Epithelial cell of esophagus (primary cell): ENCODE measurements around the gene TPX2.
"Not testable (repeated sequence)": the region's sequence is repeated elsewhere in the genome, so short reads cannot be mapped to it uniquely, and the experiment has no call there.

ENCODE experiments used
- DNase-seq: peaks from one replicate; pipeline ENCODE4 v3.0.0; 2010; ENCODE audit warnings: low read depth
- H3K4me3 ChIP-seq: 2 replicates; pipeline ENCODE4 v1.5.1; 2011; ENCODE audit warnings: mild to moderate bottlenecking, low read length, control low read depth
- CTCF ChIP-seq: IDR thresholded peaks from 2 replicates; pipeline ENCODE4 v1.5.1; 2011; ENCODE audit warnings: low read depth, mild to moderate bottlenecking, low read length, control low read depth, inconsistent platforms; ENCODE audit not compliant: insufficient read depth; ENCODE audit errors: missing control alignments

Gene TPX2

GRCh38 chr20:31809661-31810060 is 70.6 kb downstream of the TPX2 start:
- DNase-seq: no peak
- TF ChIP-seq CTCF: no peak
- no peak overlapping the region for H3K4me3 ChIP-seq

GRCh38 chr20:31811198-31811597 is 72.1 kb downstream of the TPX2 start:
- TF ChIP-seq CTCF: no peak
- no peak for DNase-seq

GRCh38 chr20:31811796-31812728 is 73.0 kb downstream of the TPX2 start:
- no peak for DNase-seq
- no peak overlapping the region for H3K4me3 ChIP-seq
- TF ChIP-seq CTCF: no peak

More at GRCh38 chr20:31811198-31811597, 72.1 kb downstream of the TPX2 start:
- no peak overlapping the region for H3K4me3 ChIP-seq

GRCh38 chr20:31813611-31814010 is 74.5 kb downstream of the TPX2 start:
- no peak for TF ChIP-seq CTCF
- no peak for DNase-seq
- H3K4me3 ChIP-seq: no peak overlapping the region

GRCh38 chr20:31814142-31814541 is 75.1 kb downstream of the TPX2 start:
- not testable (repeated sequence) for H3K4me3 ChIP-seq, DNase-seq

- no peak for DNase-seq
Observed at GRCh38 chr20:31815408-31816188, 76.5 kb downstream of the TPX2 start.

More at GRCh38 chr20:31815408-31816188, 76.5 kb downstream of the TPX2 start:
- no peak for TF ChIP-seq CTCF
- H3K4me3 ChIP-seq: no peak overlapping the region
